Measurements from ENCODE around the gene FGD4.
"Not testable (repeated sequence)": the region's sequence is repeated elsewhere in the genome, so short reads cannot be mapped to it uniquely, and the experiment has no call there.

FGD4 gene

GRCh38 chr12:32494656-32495055, 95.3 kb downstream of the FGD4 start:
- DNase-seq (ENCODE audit: low read depth), result no peak

GRCh38 chr12:32496946-32497345, 97.6 kb downstream of the FGD4 start:
- DNase-seq (ENCODE audit: low read depth), result no peak

GRCh38 chr12:32497864-32498263, 98.5 kb downstream of the FGD4 start:
- DNase-seq (ENCODE audit: low read depth), result no peak

GRCh38 chr12:32499048-32499447, 99.7 kb downstream of the FGD4 start:
- DNase-seq (ENCODE audit: low read depth), result no peak

GRCh38 chr12:32501835-32502333, 102.5 kb downstream of the FGD4 start:
- no peak for DNase-seq (ENCODE audit: low read depth)

GRCh38 chr12:32502693-32503502, 103.5 kb downstream of the FGD4 start:
- no peak for DNase-seq (ENCODE audit: low read depth)

GRCh38 chr12:32503730-32504129, 104.4 kb downstream of the FGD4 start:
- no peak for DNase-seq (ENCODE audit: low read depth)

- no peak for DNase-seq (ENCODE audit: low read depth)
Measured at GRCh38 chr12:32504591-32504990, 105.2 kb downstream of the FGD4 start.

- DNase-seq (ENCODE audit: low read depth), result no peak
Measured at GRCh38 chr12:32505067-32505945, 105.9 kb downstream of the FGD4 start.

GRCh38 chr12:32507096-32507941, 108.0 kb downstream of the FGD4 start:
- DNase-seq (ENCODE audit: low read depth), result not testable (repeated sequence)

- DNase-seq (ENCODE audit: low read depth), result no peak
Measured at GRCh38 chr12:32507942-32508320, 108.6 kb downstream of the FGD4 start.

GRCh38 chr12:32508626-32509025, 109.3 kb downstream of the FGD4 start:
- DNase-seq (ENCODE audit: low read depth), result no peak

- DNase-seq (ENCODE audit: low read depth), result no peak
Measured at GRCh38 chr12:32509328-32510091, 110.2 kb downstream of the FGD4 start.

- not testable (repeated sequence) for DNase-seq (ENCODE audit: low read depth)
Measured at GRCh38 chr12:32511976-32512375, 112.6 kb downstream of the FGD4 start.

GRCh38 chr12:32512379-32512778, 113.0 kb downstream of the FGD4 start:
- no peak for DNase-seq (ENCODE audit: low read depth)

GRCh38 chr12:32512910-32513309, 113.6 kb downstream of the FGD4 start:
- DNase-seq (ENCODE audit: low read depth), result no peak

GRCh38 chr12:32515137-32515873, 115.9 kb downstream of the FGD4 start:
- no peak for DNase-seq (ENCODE audit: low read depth)

GRCh38 chr12:32516230-32516629, 116.9 kb downstream of the FGD4 start:
- no peak for DNase-seq (ENCODE audit: low read depth)

GRCh38 chr12:32517966-32518365, 118.6 kb downstream of the FGD4 start:
- DNase-seq (ENCODE audit: low read depth), result no peak

GRCh38 chr12:32519047-32519446, 119.7 kb downstream of the FGD4 start:
- DNase-seq (ENCODE audit: low read depth), result no peak
